Measurements from ENCODE around the gene ZNF213. TPM values are rescaled to one million over a fixed set of nuclear protein-coding genes. Genes with fewer than 3 reads are reported as not detected.

The ZNF213 gene
- total RNA-seq, 1 donor from 2014 or later, result 10.8 TPM

DNA sequence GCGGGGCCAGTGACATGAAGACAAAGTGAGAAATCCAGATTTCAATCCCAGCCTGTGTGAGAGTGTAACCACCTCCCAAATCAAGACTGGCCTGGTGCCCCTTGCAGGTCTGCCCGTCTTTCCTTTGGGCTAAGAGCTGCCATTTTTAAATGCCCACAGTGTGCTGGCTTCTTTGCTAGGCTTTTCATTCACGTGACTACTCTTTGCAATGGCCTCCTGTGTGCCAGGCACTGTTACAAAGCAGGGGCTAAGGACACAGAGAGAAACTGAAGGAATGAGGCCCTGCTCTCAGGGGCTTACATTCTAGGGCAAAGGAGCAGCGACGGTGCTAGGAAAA, 35.5 kb upstream of the ZNF213 start:
- DNase-seq (ENCODE audit: low spot score), result no peak
- Mint-ChIP-seq H3K4me3 (ENCODE audit: unreplicated experiment) (no peak overlapping the region), H3K4me1 (ENCODE audit: low read depth) (peaks cover 6% of the 10 kb centered on the region), H3K9me3 (ENCODE audit: low read depth) (no peaks in the 10 kb centered on the region), H3K36me3 (ENCODE audit: low read depth) (no peaks in the 10 kb centered on the region), H3K27me3 (ENCODE audit: low read depth) (peaks cover 7% of the 10 kb centered on the region), H3K27ac (ENCODE audit: unreplicated experiment) (no peak overlapping the region)
- no peak for TF ChIP-seq CTCF (IDR thresholded peaks at IDR 0.05)

- no peaks in the 10 kb centered on the region for H3K36me3 Mint-ChIP-seq (ENCODE audit: low read depth)
- no peak for TF ChIP-seq CTCF (IDR thresholded peaks at IDR 0.05)
- H3K27ac Mint-ChIP-seq (ENCODE audit: unreplicated experiment), result no peak overlapping the region
- H3K9me3 Mint-ChIP-seq (ENCODE audit: low read depth), result no peaks in the 10 kb centered on the region
- DNase-seq (ENCODE audit: low spot score), result no peak
- peak overlapping the region; percentile 66 for H3K4me3 Mint-ChIP-seq (ENCODE audit: unreplicated experiment)
- peaks cover 6% of the 10 kb centered on the region for H3K4me1 Mint-ChIP-seq (ENCODE audit: low read depth)
- H3K27me3 Mint-ChIP-seq (ENCODE audit: low read depth), result peaks cover 7% of the 10 kb centered on the region
Observed at GRCh38 chr16:3099732-3100499, 34.9 kb upstream of the ZNF213 start.

DNA sequence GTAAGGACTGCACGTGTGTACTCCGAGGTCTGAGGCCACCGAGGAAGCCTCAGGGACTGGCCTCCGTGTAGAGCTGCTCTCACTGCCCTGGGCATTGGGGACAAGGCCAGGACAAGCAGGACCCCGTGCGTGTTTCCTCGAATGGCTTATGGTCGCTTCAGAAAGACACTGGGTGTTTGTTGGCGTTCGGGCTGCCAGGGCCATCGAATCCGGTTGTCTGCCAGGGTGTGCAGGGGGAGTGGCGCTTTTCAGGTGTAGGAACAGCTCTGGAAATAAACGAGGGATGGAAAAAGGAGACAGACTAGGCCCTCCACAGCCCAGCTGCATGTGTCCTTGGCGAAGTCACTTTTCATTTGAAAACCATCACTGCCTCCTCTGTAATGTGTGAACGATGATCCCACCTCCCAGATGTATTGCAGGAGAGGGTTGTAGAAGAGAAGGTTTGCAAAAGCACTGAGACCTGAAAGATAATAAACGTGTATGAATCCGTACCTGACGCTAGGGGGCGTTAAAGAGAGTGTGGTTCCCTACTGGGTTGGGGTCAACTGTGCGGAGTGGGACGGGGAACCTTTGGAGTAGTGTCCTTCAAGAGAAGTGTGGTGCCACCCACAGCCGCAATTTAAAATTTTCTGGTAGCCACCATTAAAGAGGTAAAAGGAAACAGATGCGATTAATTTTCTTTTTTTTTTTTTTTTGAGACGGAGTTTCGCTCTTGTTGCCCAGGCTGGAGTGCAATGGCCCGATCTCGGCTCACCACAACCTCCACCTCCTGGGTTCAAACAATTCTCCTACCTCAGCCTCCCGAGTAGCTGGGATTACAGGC, 33.6 kb upstream of the ZNF213 start:
- DNase-seq (ENCODE audit: low spot score), result no peak
- Mint-ChIP-seq H3K27ac (ENCODE audit: unreplicated experiment) (no peak overlapping the region), H3K4me1 (ENCODE audit: low read depth) (peaks cover 6% of the 10 kb centered on the region), H3K4me3 (ENCODE audit: unreplicated experiment) (no peak overlapping the region), H3K36me3 (ENCODE audit: low read depth) (no peaks in the 10 kb centered on the region), H3K9me3 (ENCODE audit: low read depth) (no peaks in the 10 kb centered on the region), H3K27me3 (ENCODE audit: low read depth) (peaks cover 7% of the 10 kb centered on the region)
- peak; percentile 79 for TF ChIP-seq CTCF (IDR thresholded peaks at IDR 0.05)

DNA sequence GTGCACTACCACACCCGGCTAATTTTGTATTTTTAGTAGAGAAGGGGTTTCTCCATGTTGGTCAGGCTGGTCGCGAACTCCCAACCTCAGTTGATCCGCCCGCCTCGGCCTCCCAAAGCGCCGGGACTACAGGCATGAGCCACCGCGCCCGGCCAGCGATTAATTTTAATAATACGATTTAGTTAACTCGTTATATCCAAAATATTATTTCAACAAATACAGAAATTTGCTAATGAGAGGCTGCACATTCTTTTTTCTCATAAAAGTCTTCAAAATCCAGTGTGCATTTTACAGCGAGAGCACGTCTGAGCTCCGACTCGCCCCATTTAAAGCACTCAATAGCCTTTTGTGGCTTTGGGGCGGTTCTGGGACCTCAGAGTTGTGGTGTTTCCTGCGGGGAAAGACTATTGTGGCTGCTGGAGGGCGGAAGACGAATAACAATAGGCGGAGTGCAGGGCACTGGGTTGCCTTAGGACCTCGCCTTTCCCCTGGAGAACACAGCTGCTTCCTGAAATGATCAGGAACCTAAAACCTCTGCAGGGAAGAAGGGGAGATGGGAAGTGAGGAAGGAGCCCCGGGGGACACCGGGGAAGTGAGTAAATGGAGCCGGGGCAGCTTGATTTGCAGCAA, 32.9 kb upstream of the ZNF213 start:
- no peak for DNase-seq (ENCODE audit: low spot score)
- peaks cover 7% of the 10 kb centered on the region for H3K27me3 Mint-ChIP-seq (ENCODE audit: low read depth)
- H3K4me3 Mint-ChIP-seq (ENCODE audit: unreplicated experiment), result no peak overlapping the region
- H3K27ac Mint-ChIP-seq (ENCODE audit: unreplicated experiment), result no peak overlapping the region
- TF ChIP-seq CTCF (IDR thresholded peaks at IDR 0.05), result no peak
- H3K36me3 Mint-ChIP-seq (ENCODE audit: low read depth), result no peaks in the 10 kb centered on the region
- peaks cover 8% of the 10 kb centered on the region for H3K4me1 Mint-ChIP-seq (ENCODE audit: low read depth)
- H3K9me3 Mint-ChIP-seq (ENCODE audit: low read depth), result no peaks in the 10 kb centered on the region

DNA sequence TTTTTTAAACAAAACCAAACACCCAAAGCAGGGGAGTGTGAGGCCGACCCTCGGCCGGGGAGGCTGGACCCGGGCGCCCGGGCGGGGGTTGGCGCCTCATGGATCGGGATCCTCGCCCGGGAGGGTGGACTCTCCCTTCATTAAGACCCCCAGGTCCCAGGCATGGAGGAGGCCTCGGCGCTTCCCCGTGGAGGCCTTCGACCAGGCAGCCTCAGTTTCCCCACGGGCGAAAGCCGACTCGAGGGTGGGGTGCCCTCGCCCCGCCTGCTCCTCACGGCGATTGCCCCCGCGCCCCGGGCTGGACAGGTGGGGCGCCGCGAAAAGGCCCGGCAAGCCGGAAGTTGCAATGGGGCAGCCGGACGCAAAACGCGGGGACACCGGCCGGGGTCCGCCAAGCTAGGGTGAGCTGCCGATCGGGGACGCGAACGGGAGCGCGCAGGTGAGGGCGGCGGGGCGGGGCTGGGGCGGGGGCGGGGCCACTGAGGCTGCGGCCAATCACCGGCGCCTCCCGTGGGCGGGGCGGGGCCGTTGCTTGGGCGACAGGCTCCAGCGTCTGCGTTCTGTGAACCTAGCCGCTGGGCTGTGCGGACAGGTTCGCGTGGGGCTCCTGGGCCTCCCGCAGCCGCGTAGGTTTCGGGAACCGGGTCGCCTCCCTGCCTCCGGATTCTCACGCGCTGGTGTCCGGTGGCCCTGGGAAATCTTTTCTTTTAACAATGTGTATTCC, 28.5 kb upstream of the ZNF213 start:
- Mint-ChIP-seq H3K27me3 (ENCODE audit: low read depth) (no peaks in the 10 kb centered on the region), H3K36me3 (ENCODE audit: low read depth) (no peaks in the 10 kb centered on the region), H3K4me3 (ENCODE audit: unreplicated experiment) (peak overlapping the region; percentile 80), H3K9me3 (ENCODE audit: low read depth) (no peaks in the 10 kb centered on the region), H3K27ac (ENCODE audit: unreplicated experiment) (no peak overlapping the region), H3K4me1 (ENCODE audit: low read depth) (peaks cover 7% of the 10 kb centered on the region)
- no peak for TF ChIP-seq CTCF (IDR thresholded peaks at IDR 0.05)
- peak; percentile 97 for DNase-seq (ENCODE audit: low spot score)

Data from chondrocyte (in vitro differentiated cells).